Germinal center (tissue), 1 donor: Measurements from ENCODE around the gene SCUBE3.

ENCODE experiments used
- DNase-seq: peaks from one replicate; pipeline ENCODE4 v3.0.0; 2012; ENCODE audit warnings: mixed read lengths, low spot score

SCUBE3 gene

DNA sequence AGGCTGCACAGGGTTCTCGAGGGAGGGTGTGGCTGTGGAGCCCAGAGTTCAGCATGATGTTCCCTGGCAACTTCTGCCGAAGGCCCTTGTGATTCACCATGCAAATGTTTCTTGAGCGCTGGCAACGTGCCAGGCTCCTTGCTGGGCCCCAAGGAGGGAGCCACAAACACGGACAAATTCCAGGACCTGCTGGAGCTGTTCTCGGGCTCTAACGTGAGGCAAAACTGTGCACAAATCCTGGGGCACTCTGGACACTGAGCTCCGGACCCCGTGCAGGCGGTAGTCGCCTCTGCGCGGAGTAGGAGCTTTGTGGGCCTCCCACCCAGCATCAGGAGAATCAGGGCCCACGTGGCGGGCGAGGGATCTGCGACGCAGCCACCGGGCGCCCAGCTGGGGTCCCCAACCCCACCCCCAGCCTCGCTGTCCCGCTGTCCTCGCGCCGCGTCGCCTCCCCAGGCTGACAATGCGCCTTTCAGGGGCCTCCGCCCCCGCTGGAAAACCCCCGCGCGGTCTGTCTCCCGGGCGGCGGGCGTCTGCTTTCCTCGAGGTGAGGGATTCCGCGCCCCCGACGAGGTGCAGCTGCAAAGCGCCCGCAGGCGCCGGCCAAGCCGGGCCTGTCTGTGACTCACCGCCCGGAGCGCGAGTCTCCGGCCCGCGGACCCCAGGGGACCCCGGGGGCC is 31.7 kb upstream of the SCUBE3 start:
- no peak for DNase-seq

DNA sequence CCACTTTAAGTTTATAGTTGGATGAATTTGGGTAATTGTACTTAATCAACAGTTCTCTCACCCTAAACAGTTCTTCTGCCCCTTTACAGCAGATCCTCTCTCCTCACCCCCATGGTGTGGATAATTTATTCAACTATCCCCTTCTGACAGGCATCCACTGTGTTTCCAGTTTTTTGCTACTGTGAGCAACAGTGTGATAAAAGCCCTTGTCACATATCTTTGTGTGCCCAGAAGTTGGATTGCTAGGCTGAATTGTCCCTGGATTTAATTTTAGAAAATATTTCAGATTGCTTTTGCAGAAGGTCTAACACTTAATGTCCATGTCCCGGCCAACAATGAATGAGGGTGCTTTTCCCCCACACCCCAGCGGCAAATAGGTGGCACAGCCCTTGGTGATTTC is 30.5 kb upstream of the SCUBE3 start:
- no peak for DNase-seq

DNA sequence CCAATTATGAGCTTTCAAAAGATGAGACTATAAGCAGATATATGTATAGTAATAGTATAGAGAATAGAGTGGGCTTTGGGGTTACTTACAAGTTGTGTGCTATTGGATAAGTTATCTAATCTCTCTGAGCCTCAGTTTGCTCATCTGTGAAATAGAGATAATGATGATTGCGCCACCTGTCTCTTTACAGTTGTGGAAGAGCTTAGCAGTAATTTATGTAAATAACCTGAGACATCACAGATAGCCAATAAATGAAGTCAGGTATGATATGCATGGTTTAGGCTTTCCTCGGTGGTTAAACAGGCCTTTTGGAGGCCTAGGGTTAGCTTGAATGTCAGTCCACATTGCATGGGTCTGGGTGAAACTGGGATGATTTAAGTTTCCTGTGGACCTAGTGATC is 29.8 kb upstream of the SCUBE3 start:
- no peak for DNase-seq

DNA sequence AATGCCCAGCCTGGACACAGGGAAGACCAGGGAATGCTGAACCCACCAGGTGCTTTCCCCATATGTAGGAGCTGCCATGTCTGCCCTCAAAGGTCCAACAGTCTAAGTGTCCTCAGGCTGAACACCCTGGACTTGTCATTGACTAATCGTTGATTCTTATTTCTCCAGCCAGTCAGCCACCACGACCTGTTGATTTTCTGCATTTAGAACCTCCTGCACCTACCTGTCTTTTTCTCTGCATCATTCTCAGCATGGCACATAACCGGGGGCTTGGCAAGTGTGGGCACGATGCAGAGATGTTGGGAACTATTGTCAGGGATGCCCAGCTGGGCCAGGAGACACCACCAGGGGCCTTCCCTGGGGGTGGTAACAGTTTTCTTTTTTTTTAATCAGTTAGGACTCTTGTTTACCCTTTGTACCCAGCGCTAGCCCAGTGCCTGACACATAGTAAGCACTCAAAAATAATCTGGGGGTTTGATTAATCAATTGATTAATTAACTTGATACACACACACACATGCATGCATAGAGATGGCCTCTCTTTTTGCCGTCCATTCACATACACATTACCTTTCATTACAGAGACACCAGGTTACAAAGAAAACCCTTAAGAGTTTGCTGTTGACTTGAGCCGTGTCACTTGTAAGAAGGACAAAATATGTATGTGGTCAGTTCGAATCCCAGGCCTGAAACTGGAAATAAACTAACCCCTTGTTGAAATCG is 29.0 kb upstream of the SCUBE3 start:
- no peak for DNase-seq

DNA sequence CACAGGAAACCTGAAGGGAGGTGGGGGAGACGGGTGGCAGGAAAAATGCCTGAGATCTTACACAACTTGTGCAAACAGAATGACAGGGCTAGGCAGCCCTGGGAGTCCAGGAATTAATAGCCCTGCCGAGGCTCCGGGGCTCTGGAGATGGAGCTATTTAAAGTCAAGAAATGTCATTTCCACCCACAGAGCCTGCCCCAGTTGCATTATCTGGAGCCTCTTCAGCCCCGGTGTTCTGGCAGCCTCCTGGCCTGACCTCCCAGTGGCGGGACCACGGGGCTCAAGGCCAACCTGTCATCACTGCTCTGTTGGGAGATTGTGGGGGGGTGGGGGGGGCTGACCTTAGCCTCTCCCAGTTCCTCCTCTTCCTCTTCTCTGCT is 28.5 kb upstream of the SCUBE3 start:
- no peak for DNase-seq

DNA sequence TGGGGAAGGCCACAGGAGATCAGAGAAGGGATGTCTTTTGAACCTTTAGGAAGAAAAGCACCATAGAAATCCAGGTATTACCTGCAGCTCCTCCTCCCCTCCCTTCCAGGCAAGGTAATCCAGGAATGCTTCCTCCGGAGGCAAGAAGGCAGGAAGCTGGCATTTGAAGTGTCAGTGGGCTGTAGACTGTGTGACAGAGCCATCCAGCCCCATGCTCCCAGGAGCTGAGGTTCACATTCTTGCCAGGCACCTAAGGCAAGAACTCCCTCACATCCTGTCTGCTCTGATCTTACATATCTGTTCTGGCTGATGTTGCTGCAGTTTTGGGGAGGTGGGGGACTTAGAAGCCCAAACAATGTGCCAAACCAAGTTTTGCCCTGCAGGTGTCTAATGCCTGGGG is 27.8 kb upstream of the SCUBE3 start:
- no peak for DNase-seq

DNA sequence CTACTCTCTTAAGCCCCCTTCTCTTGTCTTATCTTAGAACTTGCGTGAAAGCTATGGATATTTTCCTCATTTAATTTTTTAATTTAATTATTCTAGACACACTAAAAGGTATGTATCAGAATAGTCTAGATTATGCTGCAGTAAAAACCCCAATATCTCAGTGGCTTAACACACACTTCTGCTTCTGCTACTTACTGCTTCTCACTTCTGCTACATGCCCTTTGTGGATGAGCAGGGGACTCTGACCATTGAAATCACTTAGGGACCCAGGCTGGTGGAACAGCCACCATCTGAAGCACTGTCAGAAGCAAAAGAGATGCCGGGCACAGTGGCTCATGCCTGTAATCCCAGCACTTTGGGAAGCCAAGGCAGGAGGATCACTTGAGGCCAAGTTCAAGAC is 27.2 kb upstream of the SCUBE3 start:
- no peak for DNase-seq

DNA sequence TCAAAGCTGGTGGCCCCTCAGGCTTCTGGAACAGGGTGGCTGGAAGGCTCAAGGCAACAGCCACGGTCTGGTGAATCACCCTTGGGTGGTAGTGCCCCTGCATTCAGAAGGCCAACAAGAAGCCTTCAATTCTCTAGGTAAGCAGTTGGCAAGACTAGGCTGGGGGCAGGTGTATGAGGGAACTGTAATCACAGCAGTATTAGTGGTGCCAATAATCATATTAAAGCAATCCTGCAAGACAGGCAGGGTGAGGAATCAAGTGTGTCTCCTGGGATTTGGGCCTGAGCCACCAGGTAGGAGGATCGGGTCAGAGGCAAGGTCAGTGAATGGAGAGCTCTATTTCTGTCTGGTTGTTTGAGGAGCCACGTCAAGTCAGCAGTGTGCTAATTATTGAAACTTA is 24.9 kb upstream of the SCUBE3 start:
- no peak for DNase-seq

DNA sequence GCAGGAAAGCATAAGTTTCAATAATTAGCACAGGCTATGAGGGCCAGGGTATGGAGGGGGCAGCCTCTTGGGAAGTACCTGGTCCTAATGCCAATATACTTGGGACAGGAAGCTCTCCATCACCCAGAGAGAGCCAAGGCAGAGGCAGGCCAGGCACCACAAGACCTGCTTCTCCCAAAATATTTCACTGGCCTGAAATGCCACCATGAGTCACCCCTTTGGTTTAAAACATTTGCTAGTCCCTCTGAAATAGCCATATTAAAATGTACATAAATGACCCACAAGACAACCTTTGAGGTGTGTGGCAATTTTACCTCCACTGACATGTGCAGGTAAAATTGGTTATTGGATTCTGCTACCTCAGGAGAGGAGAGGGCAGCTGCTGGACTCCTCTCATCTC is 23.4 kb upstream of the SCUBE3 start:
- DNase-seq: no peak

DNA sequence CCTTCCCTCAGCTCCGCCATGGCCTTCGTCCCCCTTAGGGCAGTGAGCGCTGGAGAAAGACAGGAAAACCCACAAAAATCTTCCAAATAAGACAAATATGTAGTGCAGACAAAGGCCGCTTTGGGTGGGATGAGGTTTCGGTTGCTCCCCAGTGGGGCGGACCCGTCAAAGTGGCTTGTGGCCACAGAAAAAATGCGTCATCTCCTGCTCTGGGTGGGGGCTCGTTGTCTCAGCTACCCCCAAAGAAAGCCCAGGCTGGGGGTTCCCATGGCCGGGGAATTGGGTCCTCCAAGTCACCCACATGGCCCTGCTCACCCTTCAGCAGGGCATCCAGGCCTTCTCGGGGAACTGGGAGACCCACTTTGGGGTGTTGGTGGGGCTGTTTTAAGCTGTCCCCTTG is 21.9 kb upstream of the SCUBE3 start:
- DNase-seq: no peak

DNA sequence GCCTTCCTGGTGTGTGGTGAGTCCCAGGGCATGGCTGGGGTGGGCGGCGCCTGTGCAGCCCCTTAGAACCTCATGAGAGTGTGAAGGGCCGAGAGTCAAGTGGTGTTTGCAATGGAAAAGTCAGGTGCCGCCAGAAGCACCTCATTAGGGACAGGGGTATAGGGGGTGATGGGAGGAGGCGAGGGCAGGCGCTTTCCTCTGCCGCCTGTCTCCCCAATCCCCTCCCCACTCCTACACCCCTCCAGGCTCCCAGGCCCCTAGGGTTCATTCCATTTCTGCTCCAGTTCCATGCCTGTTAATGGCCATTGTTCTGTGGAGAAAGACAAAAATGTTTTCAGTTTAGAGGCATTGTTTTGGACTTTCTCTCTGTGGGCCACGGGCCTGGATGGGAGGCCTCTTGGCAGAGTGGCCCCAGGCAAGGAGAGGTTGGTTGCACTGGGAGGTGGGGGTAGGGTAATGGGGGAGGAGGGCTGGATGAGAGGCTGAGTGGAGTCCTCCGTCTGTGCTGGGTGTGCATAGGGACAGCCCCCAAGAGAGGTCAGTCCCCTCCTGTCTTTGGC is 21.4 kb upstream of the SCUBE3 start:
- no peak for DNase-seq

DNA sequence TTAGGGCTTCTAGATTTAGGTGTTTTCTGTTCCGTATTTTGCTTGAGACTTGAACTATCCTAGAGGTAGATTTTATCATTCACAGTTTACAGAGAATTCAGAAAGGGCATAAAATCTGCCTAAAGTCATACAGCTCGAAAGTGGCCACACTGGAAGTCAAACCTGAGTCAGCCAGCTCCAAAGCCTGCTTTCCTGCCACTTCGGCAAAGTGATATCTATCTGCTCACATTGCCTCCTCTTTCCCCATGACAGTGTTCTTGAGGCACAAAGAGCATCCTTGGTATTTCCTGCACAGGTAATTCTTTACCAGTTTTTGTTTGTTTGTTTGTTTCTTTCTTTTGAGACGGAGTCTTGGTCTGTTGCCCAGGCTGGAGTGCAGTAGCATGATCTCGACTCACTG is 19.4 kb upstream of the SCUBE3 start:
- DNase-seq: no peak

DNA sequence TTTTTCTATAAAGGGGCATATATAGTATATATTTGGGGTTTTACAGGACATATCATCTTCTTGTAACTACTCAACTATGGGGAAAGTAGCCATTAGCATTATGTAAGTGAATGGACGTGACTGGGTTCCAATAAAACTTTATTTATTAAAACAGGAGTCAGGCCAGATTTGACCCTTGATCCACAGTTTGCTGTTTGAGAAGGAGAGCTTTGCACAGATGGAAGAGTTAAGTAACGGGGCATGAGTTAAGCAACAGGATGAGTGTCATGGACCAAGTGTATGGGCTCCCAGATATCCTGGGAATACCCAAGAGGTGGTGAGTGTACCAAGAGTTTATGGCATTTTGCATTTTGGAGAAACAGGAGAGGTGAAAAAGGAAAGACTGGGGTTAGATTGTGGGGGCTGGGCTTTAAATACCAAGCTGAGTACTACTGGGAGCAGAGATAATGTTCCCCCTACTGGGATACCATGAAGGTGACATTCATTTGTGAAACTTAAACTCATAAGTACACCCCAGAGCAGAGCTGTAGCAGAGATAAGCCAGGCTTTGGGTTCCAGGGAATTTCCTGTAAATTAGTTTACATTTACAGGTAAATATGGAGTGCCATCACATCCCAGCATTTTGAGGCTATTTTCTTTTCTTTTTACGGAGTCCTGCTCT is 18.5 kb upstream of the SCUBE3 start:
- no peak for DNase-seq

DNA sequence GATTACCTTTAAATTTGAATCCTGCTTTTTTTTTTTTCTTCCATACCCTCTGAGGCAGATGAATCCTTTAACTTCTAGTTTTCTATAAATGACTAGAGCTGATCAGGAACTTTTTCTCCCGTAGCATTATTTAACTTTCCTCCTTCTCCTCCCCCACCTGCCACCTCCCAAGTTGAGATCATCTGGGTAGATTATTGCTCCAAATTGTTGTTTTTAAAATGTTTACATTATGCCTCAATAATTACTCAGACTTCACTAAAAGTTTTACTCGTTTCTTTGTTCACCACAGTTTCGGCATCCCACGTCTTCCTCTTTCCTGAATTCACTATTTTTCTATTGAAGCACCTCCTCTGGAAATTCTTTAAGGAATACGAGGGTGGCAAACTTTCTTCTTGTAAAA is 16.6 kb upstream of the SCUBE3 start:
- DNase-seq: no peak

DNA sequence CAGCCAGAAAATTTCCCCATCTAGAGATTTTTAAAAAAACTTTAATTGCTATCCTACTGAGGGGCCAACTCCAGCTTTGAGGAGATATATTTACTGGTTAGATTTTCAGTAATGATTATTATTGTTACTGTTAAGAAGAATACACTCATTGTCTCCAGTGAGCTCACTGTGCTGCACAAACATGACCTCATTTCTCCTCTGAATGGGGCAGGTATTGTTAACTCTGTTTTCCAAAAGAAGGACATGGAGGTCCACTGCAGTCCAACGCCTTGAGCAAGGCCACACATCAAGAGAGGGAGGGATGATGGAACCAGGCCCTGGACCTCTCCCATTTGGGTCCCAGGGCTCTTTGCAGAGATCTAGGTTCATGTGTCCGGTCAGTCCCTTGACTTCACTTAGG is 13.9 kb upstream of the SCUBE3 start:
- DNase-seq: no peak

DNA sequence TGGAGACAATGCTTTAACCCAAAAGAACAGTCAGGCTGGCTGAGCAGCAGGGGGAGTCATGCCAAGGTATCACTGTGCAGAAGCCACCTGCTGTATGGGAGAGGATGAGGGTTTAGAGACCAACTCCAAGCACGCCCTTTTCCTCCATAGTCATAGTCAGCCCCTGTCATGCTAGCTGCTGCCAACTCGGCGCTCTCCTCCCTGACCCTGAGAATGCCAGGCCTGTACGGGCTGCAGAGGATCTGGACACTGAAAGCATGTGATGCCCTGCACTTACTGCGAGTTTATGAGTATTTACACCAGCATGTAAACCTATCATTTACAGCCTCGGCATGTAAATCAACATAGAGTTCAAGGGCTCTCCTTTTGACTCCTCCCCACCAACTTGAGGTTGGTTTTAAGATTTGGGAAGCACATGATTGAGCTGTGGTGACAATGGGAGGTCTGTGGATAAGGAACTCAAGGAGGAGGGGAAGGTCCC is 11.7 kb upstream of the SCUBE3 start:
- DNase-seq: no peak

DNA sequence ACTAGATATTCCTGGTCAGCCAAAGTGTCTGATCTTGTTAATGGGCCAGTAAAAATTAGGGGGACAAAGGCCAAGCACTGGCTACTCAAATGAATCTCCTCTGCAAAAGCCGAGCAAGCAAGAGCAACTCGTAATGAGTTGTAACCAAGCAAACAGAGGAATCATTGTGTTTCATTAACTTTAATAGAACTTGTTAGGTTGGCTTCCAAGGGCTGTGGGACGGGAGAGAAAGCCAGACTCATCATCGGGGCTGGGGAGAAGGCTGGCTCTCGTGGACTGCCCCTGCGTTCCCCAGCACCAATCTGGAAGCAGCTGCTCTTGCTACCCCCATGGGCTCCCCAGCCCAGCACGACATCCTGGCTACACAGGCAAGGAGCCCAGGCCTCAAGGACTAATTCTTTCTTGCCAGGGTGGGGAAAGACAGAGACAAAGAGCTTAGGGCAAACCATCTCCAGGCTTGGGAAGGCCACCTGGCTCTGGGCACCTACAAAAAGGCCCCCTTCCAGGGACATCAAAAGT is 10.5 kb upstream of the SCUBE3 start:
- no peak for DNase-seq

DNA sequence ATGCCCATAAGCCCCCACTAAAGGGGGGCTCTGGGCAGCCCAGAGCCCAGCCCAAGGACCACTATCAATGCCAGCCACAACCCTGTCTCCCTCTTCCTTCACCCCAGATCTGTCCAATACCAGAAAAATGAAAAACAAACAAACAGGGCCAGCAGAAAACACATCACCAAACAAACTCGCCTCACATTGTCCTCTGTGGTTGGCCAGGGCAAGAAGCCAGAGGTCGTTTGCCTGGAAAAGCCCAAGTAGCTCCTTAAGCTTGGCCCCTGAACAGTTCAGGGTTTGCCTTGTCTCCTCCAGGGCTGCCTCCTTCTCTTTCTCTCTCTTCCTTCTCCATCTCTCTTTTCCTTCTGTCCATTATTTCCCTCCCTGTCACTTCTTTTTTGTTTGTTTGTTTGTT is 10.1 kb upstream of the SCUBE3 start:
- DNase-seq: no peak

DNA sequence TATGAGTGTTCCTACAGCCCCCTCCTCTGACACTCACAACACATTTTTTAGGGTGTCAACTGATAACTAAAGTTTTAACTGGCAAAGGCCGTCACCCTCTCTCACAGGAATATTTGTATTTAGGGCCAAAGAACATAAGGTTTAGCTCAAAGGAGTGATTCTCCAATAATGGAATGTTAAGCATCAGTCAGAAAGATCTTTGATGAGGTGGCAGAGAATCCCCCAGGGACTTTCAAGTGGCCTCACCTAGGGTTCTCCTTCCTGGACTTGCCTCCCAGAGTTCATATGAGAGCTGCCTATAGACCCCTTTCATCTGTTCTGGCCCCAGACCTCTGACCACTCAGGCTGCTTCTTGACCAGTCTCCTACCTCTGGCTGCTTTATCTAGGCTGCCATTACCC is 7.4 kb upstream of the SCUBE3 start:
- DNase-seq: no peak

DNA sequence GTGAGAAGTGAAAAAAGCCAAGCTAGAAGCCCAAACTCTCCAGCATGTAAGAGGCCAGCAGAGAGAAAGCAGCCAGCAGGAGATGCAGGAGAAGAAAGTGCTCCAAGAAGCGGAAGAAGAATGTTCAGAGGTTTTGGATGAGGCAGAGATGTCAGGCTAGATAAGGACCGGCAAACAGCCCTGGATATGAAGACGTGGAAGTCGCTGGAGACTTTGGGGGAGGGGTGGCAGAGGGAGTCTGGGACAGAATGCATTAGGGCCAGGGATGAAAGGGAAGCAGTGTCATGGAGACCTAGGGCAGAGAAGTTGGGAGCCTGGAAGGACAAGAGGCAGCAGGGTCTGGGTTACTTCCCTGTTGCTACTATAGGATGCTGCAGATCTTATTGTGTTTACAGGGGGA is 5.3 kb upstream of the SCUBE3 start:
- DNase-seq: no peak

DNA sequence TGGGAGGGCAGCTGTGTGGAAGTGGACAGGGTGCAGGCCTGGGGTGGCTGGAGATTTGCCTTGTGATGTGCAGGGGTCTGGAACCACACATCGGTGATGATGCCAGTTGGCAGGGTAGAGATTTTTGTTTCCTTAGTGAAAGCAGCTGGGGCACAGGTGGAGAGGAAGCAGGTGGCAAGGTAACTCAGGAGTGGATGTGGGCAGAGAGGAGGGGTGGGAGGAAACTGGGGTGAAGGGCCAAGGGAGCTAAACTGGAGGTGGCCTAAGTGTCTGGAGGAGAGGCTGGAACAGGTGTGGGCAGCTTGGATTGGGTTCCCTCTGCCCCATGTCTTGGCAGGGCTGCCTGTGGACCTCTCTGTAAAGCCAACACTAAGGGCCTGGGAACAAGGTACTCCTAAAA is 4.7 kb upstream of the SCUBE3 start:
- no peak for DNase-seq

DNA sequence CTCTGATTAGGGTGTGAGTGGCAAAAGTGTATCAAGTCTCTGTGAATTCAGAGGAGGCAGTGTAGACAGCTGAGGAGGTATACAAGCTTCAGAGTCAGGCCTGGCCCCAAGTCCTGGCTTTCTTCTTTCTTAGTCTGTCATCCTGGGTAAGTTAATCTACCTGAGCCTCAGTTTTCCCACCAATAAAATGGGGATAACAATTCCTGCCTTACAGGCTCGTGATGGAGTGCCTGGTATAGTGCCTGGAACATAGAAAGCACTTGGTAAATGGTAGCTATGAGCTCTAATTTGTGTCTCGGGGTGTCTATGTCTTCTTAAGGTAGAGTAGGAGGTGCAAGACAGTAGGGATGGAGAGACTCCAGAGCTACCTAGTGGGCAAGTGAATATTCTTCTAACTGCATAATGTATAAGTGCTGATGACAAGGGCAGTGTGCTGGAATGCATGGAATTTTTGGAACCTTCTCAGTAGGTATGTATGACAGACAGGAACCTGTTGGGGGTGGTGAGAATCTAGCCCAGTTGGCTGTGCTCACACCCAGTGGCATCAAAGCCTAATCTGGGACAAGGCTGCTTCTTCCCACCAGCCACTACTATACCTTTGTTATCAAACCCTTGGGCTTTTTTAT is 4.0 kb upstream of the SCUBE3 start:
- DNase-seq: no peak
